Subcutaneous adipose tissue (tissue), 4 donors: ENCODE data around the gene LOXL1. TPM values are rescaled to one million over a fixed set of nuclear protein-coding genes. Genes with fewer than 3 reads are reported as not detected.

Source experiments
- total RNA-seq, 4 donors: library from RNA; depleted of rRNA; stranded (reverse); fragments of >200 nt; gene quantifications; one replicate each; pipeline ENCODE4 v1.1.0, GENCODE V29; 2016
- TF ChIP-seq, protein P1 (sequence below): fragments of 450-650 bp; IDR thresholded peaks from one replicate; pipeline ENCODE4 v1.5.1; 2016; ENCODE audit warnings: low read depth, mild to moderate bottlenecking, control low read depth, antibody characterized with exemption, moderate library complexity

The LOXL1 gene
- total RNA-seq, 4 donors from 2014 or later = 4.2 to 9.2 (median 6.3) TPM

DNA sequence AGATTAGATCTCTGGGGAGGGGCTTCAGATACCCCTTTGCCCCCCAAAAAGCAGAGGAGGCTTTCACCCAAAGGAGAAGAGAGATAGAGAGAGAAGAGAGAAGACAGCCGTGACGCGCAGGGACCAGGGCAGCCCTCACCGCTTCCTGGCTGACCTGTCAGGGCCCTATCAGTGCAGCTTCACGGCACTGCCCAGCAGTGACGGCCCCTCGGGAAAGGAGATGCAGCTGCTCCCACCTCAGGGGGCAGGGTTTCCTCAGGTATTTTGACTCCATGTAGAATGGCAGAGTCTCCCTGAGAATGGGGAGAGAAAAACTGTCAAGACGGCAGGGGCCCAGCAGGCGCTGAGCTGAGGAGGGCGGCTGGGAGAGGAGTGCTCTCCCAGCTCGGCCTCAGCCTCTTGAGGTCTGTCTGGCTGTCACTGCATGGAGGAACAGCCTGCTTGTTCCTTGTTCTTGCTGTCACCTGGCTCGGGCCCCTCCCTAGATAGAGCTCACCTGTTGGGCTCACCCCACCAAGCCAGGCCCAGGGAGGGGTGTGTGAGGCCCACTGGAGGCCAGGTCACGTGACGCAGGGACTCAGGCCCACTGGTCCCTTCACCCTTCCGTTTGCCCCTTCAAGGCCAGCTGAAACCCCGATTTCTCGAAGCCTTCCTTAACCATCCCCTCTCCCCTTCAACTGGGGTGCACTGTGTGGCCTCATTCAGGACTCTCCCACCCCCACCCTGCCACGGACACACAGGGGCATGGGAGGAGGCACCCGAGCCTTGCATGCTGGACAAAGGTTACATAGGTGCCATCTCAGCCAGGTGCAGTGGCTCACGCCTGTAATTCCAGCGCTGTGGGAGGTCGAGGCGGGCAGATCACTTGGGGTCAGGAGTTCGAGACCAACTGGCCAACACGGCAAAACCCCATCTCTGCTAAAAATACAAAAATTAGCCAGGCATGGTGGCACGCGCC lies 28.2 kb downstream of the LOXL1 start:
- TF ChIP-seq, protein P1, sequence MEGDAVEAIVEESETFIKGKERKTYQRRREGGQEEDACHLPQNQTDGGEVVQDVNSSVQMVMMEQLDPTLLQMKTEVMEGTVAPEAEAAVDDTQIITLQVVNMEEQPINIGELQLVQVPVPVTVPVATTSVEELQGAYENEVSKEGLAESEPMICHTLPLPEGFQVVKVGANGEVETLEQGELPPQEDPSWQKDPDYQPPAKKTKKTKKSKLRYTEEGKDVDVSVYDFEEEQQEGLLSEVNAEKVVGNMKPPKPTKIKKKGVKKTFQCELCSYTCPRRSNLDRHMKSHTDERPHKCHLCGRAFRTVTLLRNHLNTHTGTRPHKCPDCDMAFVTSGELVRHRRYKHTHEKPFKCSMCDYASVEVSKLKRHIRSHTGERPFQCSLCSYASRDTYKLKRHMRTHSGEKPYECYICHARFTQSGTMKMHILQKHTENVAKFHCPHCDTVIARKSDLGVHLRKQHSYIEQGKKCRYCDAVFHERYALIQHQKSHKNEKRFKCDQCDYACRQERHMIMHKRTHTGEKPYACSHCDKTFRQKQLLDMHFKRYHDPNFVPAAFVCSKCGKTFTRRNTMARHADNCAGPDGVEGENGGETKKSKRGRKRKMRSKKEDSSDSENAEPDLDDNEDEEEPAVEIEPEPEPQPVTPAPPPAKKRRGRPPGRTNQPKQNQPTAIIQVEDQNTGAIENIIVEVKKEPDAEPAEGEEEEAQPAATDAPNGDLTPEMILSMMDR = no peak

DNA sequence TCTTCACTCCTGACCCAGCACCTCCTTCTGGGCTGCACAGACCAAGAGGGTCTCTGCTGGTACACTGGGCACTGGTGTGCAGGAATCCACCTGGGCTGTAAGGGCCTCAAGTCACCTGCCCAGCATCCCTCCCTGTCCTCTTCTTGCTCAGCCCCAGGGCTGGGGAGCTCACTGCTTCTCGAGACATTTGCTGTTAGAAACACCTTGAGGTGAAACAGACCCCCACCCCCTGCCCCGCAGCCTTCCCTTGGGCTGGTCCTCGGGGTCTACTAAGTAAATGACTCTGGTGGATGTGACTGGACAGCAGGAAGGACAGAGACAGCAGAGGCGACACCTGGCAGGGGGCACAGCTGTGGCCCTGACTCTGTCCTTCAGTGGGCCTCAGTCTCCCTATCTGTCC lies 29.1 kb downstream of the LOXL1 start:
- TF ChIP-seq, protein P1 = no peak

DNA sequence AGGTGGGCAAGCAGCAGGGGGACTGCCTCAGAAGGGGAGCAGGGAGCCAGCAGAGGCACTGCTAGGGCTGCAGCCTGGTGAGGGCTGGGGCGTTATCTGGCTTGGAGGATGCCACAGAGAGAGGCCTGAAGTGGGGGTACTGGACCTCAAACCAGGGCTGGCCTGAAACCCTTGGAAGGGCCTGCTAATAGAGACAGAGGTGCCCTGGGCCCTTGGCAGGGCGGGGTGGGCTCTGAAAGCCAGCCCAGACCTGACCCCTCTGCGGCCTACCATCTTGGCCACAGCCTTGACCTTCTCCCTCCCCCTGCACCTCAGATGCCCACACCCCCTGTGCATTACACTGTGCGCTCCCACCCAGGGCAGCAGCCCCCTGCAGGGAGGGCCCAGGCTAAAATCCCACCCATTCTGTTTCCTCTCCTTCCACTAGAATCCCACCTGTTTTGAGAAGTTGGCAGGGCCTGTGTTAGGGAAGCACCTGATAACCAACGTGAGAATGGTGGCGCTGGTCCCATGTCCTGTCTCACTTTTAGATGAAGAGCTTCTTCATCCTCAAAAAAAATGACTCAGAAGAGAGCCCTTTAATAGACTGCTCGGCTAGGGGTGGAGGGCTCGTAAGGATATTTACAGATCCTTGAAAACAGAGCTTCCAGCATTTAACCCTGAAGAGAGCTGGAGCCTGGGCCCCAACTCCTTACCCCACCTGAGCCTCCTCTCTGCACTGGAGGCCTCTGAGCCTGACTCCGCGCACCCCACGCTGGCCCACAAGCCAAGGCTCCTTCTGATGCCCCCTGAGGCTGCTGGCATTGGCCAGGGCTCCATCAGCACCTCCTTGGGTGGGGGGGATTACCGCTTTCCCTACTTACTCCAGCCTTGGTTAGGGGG lies 29.8 kb downstream of the LOXL1 start:
- TF ChIP-seq, protein P1 = no peak

DNA sequence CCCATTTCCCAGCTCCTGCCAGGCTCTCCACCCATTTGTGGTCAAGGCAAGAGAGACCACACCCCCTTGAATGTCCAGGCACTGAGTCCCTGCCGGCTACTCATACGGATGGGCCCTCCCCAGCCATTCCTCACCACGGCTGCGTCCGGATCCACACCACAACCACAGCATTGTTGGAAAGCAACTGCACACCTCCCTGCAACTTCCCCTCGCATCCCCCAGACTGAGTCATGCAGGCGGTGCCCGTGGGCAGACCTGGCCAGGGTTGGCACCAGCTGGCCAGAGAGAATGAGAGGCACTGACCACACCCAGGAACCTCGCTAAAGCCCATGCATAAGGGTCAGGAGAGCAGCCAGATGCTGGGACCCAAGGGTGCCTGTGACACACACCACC lies 30.5 kb downstream of the LOXL1 start:
- TF ChIP-seq, protein P1 = no peak

DNA sequence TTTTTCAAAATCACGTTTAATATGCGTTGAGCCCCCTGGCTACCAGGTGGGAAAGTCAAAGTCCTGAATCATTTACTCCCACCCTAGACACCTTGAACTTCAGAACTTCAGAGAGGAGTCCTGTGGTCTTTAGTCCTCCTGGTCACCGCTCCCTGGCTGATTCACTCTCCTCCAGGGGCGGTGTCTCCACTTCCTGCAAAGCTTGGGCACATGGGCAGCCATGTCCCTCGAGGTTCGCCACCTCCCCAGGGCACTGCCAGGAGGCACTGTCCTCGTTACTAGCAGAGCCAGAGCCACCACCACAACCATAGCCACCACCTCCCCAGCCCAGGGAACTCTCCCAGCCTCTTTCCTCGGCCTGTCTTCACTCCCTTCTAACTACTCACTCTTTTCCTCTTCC lies 31.0 kb downstream of the LOXL1 start:
- TF ChIP-seq, protein P1 = no peak

DNA sequence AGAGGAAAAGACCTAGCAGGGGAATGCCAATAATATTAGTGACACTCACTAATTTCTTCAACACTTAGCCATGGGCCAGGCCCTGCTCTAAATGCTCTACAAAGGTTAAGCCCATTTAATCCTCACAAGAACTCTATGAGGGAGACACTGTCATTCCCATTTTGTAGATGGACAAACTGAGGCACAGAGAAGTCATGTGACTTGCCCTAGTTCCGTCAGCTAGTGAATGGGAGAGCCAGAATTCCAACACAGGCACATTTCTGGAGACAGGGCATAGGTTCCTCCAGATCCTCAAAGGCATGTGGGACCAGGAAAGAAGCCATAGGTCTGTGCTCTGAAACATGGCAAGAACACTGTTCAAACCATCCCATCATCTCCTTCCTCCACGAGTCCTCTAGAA lies 31.5 kb downstream of the LOXL1 start:
- TF ChIP-seq, protein P1 = no peak
